SH-SY5Y (cell line): Measurements from ENCODE around the gene UVRAG.

ENCODE experiments used
- GATA2 ChIP-seq: IDR thresholded peaks from 2 replicates; pipeline ENCODE4 v1.6.1; 2011; ENCODE audit warnings: mild to moderate bottlenecking, low read depth, low read length
- GATA3 ChIP-seq: IDR thresholded peaks from 2 replicates; pipeline ENCODE4 v1.6.1; 2011; ENCODE audit warnings: low read depth, mild to moderate bottlenecking, low read length, moderate library complexity

DNA sequence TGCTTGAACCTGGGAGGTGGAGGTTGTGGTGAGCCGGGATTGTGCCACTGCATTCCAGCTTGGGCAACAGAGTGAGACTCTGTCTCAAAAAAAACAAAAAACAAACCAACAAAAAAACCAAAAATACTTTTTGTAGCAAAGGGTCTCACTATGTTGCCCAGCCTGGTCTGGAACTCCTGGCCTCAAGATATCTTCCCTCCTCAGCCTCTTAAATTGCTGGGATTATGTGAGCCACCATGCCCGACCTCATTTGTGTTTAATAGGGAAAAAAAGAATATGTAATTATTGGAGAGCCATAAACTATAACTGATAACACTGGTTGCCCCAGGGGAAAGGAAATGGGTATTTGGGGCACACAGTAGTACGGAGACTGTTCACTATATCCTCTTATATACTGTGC is 19.7 kb downstream of the UVRAG start:
- TF ChIP-seq GATA3 (no peak), GATA2 (no peak)
